ENCODE results near the gene GOLGA1. TPM values are rescaled to one million over a fixed set of nuclear protein-coding genes. Genes with fewer than 3 reads are reported as not detected.

The GOLGA1 gene
- total and polyA plus RNA-seq, 2 of the 13 experiments (the other 11 are each of a cell fraction or from before 2014, with no cell fraction given), result 12.7 to 15.9 TPM

DNA sequence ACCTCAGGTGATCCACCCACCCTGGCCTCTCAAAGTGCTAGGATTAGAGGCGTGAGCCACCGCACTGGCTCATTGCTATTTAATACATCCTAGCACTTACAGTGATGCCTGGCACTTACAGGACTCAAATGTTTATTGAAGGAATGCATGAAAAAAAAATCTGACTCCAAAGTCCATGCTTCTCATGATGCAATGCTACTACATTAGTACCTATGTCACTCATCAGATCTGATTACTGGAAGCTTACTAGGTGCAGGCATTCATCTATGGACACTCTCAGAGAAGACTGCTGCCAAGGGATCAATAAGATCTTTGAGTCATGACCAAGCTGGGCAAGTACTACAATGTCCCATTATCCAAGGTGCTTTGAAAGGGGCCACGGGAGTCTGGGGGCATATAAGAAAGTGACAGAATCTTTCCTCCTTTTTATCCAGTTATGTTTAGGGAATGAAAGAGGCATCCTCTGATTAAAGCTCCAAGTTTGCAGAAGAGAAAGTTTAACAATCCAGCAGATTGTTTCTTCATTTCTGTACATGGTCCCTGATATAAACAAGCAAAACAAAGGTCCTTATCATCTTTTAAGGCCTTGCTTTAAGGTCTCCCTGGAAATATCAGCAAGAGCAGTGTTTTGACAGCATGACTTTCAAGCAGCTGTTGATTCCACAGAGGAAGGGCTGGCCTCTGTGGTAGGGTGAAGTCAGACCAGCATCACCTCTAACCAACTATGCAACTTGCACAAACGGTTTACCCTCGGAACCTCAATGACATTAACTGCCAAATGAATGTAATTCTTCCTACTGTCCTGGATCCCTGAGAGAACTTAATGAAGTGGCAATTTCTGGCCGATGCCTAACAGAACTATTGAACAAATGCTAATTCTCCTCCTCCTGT, 43.1 kb downstream of the GOLGA1 start (continued):
- TF ChIP-seq EP300 (IDR thresholded peaks at IDR 0.05; ENCODE audit: low read depth in 2 of 2, low read length in 2 of 2), result peak; percentile 66 to 74; a peak in 2 of 4 replicates
- TF ChIP-seq EP300 (CRISPR knock-in tag; IDR thresholded peaks at IDR 0.05; ENCODE audit: borderline replicate concordance), result peak; percentile 52; the same call in 1 of the 2 replicates
- no peak for TF ChIP-seq ETV6 (CRISPR knock-in tag; conservative IDR thresholded peaks at IDR 0.05)
- TF ChIP-seq, protein P1, sequence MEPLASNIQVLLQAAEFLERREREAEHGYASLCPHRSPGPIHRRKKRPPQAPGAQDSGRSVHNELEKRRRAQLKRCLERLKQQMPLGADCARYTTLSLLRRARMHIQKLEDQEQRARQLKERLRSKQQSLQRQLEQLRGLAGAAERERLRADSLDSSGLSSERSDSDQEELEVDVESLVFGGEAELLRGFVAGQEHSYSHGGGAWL (CRISPR knock-in tag; IDR thresholded peaks at IDR 0.05), result no peak
- TF ChIP-seq ZNF282 (IDR thresholded peaks at IDR 0.05; ENCODE audit: partially characterized antibody), result no peak
- no peak for TF ChIP-seq ZNF563 (CRISPR knock-in tag; IDR thresholded peaks at IDR 0.05)
- TF ChIP-seq ZNF326 (CRISPR knock-in tag; IDR thresholded peaks at IDR 0.05; ENCODE audit: borderline replicate concordance), result no peak
- TF ChIP-seq HNRNPLL (IDR thresholded peaks at IDR 0.05; ENCODE audit: low read depth, low read length, poor library complexity, severe bottlenecking), result no peak
- no peak for TF ChIP-seq GABPA (IDR thresholded peaks at IDR 0.05; ENCODE audit: low read depth, low read length)
- no peak for TF ChIP-seq GABPA (CRISPR knock-in tag; IDR thresholded peaks at IDR 0.05; ENCODE audit: low read depth)
- TF ChIP-seq SALL1 (CRISPR knock-in tag; IDR thresholded peaks at IDR 0.05), result peak; percentile 76
- no peak for TF ChIP-seq SNAI1 (CRISPR knock-in tag; IDR thresholded peaks at IDR 0.05; ENCODE audit: borderline replicate concordance)
- TF ChIP-seq RARG (CRISPR knock-in tag; IDR thresholded peaks at IDR 0.05; ENCODE audit: low read depth), result no peak
- TF ChIP-seq ZNF605 (CRISPR knock-in tag; IDR thresholded peaks at IDR 0.05), result no peak
- TF ChIP-seq IKZF1 (IDR thresholded peaks at IDR 0.05), result no peak
- TF ChIP-seq IRX3 (CRISPR knock-in tag; IDR thresholded peaks at IDR 0.05; ENCODE audit: borderline replicate concordance, low read depth), result no peak
- peak; percentile 22; the same call in 1 of the 2 replicates for TF ChIP-seq GATAD1 (CRISPR knock-in tag; IDR thresholded peaks at IDR 0.05)
- no peak for TF ChIP-seq ZNF777 (CRISPR knock-in tag; IDR thresholded peaks at IDR 0.05)
- no peak for TF ChIP-seq MAFF (IDR thresholded peaks at IDR 0.05; ENCODE audit: low read depth, low read length)
- no peak for TF ChIP-seq ARHGAP35 (CRISPR knock-in tag; IDR thresholded peaks at IDR 0.05; ENCODE audit: borderline replicate concordance)
- TF ChIP-seq PITX1 (CRISPR knock-in tag; IDR thresholded peaks at IDR 0.05), result peak; percentile 23; the same call in 1 of the 2 replicates
- no peak for TF ChIP-seq NR1H2 (CRISPR knock-in tag; IDR thresholded peaks at IDR 0.05; ENCODE audit: borderline replicate concordance, low read depth)
- TF ChIP-seq, protein P2, sequence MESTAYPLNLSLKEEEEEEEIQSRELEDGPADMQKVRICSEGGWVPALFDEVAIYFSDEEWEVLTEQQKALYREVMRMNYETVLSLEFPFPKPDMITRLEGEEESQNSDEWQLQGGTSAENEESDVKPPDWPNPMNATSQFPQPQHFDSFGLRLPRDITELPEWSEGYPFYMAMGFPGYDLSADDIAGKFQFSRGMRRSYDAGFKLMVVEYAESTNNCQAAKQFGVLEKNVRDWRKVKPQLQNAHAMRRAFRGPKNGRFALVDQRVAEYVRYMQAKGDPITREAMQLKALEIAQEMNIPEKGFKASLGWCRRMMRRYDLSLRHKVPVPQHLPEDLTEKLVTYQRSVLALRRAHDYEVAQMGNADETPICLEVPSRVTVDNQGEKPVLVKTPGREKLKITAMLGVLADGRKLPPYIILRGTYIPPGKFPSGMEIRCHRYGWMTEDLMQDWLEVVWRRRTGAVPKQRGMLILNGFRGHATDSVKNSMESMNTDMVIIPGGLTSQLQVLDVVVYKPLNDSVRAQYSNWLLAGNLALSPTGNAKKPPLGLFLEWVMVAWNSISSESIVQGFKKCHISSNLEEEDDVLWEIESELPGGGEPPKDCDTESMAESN (CRISPR knock-in tag; conservative IDR thresholded peaks at IDR 0.05), result no peak
- TF ChIP-seq ZSCAN25 (CRISPR knock-in tag; IDR thresholded peaks at IDR 0.05), result no peak
- peak; percentile 93 for TF ChIP-seq HNF4A (CRISPR knock-in tag; IDR thresholded peaks at IDR 0.05)
- TF ChIP-seq, protein P3, sequence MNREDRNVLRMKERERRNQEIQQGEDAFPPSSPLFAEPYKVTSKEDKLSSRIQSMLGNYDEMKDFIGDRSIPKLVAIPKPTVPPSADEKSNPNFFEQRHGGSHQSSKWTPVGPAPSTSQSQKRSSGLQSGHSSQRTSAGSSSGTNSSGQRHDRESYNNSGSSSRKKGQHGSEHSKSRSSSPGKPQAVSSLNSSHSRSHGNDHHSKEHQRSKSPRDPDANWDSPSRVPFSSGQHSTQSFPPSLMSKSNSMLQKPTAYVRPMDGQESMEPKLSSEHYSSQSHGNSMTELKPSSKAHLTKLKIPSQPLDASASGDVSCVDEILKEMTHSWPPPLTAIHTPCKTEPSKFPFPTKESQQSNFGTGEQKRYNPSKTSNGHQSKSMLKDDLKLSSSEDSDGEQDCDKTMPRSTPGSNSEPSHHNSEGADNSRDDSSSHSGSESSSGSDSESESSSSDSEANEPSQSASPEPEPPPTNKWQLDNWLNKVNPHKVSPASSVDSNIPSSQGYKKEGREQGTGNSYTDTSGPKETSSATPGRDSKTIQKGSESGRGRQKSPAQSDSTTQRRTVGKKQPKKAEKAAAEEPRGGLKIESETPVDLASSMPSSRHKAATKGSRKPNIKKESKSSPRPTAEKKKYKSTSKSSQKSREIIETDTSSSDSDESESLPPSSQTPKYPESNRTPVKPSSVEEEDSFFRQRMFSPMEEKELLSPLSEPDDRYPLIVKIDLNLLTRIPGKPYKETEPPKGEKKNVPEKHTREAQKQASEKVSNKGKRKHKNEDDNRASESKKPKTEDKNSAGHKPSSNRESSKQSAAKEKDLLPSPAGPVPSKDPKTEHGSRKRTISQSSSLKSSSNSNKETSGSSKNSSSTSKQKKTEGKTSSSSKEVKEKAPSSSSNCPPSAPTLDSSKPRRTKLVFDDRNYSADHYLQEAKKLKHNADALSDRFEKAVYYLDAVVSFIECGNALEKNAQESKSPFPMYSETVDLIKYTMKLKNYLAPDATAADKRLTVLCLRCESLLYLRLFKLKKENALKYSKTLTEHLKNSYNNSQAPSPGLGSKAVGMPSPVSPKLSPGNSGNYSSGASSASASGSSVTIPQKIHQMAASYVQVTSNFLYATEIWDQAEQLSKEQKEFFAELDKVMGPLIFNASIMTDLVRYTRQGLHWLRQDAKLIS (CRISPR knock-in tag; IDR thresholded peaks at IDR 0.05), result no peak

Data from HepG2 (cell line).